IPS DF 6.9 (cell line): ENCODE measurements around the gene ZNF516.

Source experiments
- DNase-seq: peaks from one replicate; pipeline ENCODE4 v3.0.0-alpha.2; 2013; ENCODE audit warnings: low read depth, low spot score
- H3K27ac ChIP-seq: one replicate; pipeline ENCODE4 v1.5.1; 2013; ENCODE audit warnings: low read length, control low read depth
- H3K27me3 ChIP-seq: 2 replicates; pipeline ENCODE4 v1.6.1; 2013; ENCODE audit warnings: mild to moderate bottlenecking, low read length; ENCODE audit not compliant: control insufficient read depth, insufficient read depth
- H3K36me3 ChIP-seq: 2 replicates; pipeline ENCODE4 v1.6.1; 2013; ENCODE audit warnings: low read length; ENCODE audit not compliant: control insufficient read depth, insufficient read depth
- H3K4me1 ChIP-seq: 2 replicates; pipeline ENCODE4 v1.6.1; 2013; ENCODE audit warnings: low read length; ENCODE audit not compliant: control insufficient read depth, insufficient read depth
- H3K4me3 ChIP-seq: 2 replicates; pipeline ENCODE4 v1.5.1; 2013; ENCODE audit warnings: mild to moderate bottlenecking, low read length
- H3K9me3 ChIP-seq: 2 replicates; pipeline ENCODE4 v1.6.1; 2013; ENCODE audit warnings: low read length, inconsistent platforms; ENCODE audit not compliant: control insufficient read depth, insufficient read depth
- WGBS: extraction: QIAGEN DNeasy Blood & Tissue Kit; methylation state at CpG from one replicate; pipeline ENCODE4 v1.1.7; 2013; ENCODE audit warnings: mixed read lengths, missing lambda C conversion rate; ENCODE audit not compliant: insufficient read length, insufficient coverage; 5-methylcytosine and 5-hydroxymethylcytosine counted together

Gene ZNF516

GRCh38 chr18:76441002-76441667, 53.9 kb downstream of the ZNF516 start:
- Histone ChIP-seq H3K9me3 (no peaks in the 10 kb centered on the region), H3K4me3 (no peak overlapping the region), H3K27me3 (no peaks in the 10 kb centered on the region), H3K36me3 (peaks cover 12% of the 10 kb centered on the region; the same call in 1 of the 2 replicates), H3K27ac (no peak overlapping the region), H3K4me1 (no peaks in the 10 kb centered on the region; the same call in 1 of the 2 replicates)
- WGBS = no CpG with 5 or more reads among the region's 54 CpGs
- no peak for DNase-seq

- Histone ChIP-seq H3K27me3 (no peaks in the 10 kb centered on the region), H3K27ac (no peak overlapping the region), H3K36me3 (peaks cover 11% of the 10 kb centered on the region; the same call in 1 of the 2 replicates), H3K4me3 (no peak overlapping the region), H3K4me1 (no peaks in the 10 kb centered on the region; the same call in 1 of the 2 replicates), H3K9me3 (no peaks in the 10 kb centered on the region)
- WGBS = no CpG with 5 or more reads among the region's 8 CpGs
- no peak for DNase-seq
Measured at GRCh38 chr18:76437910-76438309, 57.1 kb downstream of the ZNF516 start.

GRCh38 chr18:76437011-76437410, 58.0 kb downstream of the ZNF516 start:
- Histone ChIP-seq H3K4me3 (no peak overlapping the region), H3K36me3 (peaks cover 9% of the 10 kb centered on the region; the same call in 1 of the 2 replicates), H3K27ac (no peak overlapping the region), H3K4me1 (no peaks in the 10 kb centered on the region), H3K9me3 (no peaks in the 10 kb centered on the region), H3K27me3 (no peaks in the 10 kb centered on the region)
- no peak for DNase-seq
- WGBS = no CpG with 5 or more reads among the region's 11 CpGs

GRCh38 chr18:76436342-76436741, 58.7 kb downstream of the ZNF516 start:
- no peak overlapping the region for H3K4me3 ChIP-seq

GRCh38 chr18:76435316-76435989, 59.6 kb downstream of the ZNF516 start:
- no peak for DNase-seq
- WGBS = no CpG with 5 or more reads among the region's 17 CpGs

More at GRCh38 chr18:76436342-76436741, 58.7 kb downstream of the ZNF516 start:
- Histone ChIP-seq H3K27ac (no peak overlapping the region), H3K9me3 (no peaks in the 10 kb centered on the region), H3K36me3 (peaks cover 6% of the 10 kb centered on the region; the same call in 1 of the 2 replicates), H3K4me1 (no peaks in the 10 kb centered on the region), H3K27me3 (no peaks in the 10 kb centered on the region)
- DNase-seq = no peak
- WGBS = no CpG with 5 or more reads among the region's 16 CpGs

GRCh38 chr18:76434452-76434851, 60.6 kb downstream of the ZNF516 start:
- no CpG with 5 or more reads among the region's 14 CpGs for WGBS
- DNase-seq = no peak
- Histone ChIP-seq H3K4me1 (no peaks in the 10 kb centered on the region), H3K27me3 (no peaks in the 10 kb centered on the region), H3K4me3 (no peak overlapping the region), H3K27ac (no peak overlapping the region), H3K9me3 (no peaks in the 10 kb centered on the region), H3K36me3 (no peaks in the 10 kb centered on the region)

More at GRCh38 chr18:76435316-76435989, 59.6 kb downstream of the ZNF516 start:
- Histone ChIP-seq H3K36me3 (no peaks in the 10 kb centered on the region), H3K9me3 (no peaks in the 10 kb centered on the region), H3K4me1 (no peaks in the 10 kb centered on the region), H3K27me3 (no peaks in the 10 kb centered on the region), H3K4me3 (no peak overlapping the region), H3K27ac (no peak overlapping the region)

GRCh38 chr18:76433788-76434187, 61.3 kb downstream of the ZNF516 start:
- Histone ChIP-seq H3K4me1 (no peaks in the 10 kb centered on the region), H3K36me3 (no peaks in the 10 kb centered on the region)
- WGBS = no CpG with 5 or more reads among the region's 17 CpGs

GRCh38 chr18:76432970-76433767, 61.9 kb downstream of the ZNF516 start:
- no peaks in the 10 kb centered on the region for H3K36me3 ChIP-seq
- no peaks in the 10 kb centered on the region for H3K9me3 ChIP-seq
- no peaks in the 10 kb centered on the region for H3K27me3 ChIP-seq
- WGBS = no CpG with 5 or more reads among the region's 25 CpGs
- DNase-seq = no peak
- H3K4me1 ChIP-seq = no peaks in the 10 kb centered on the region
- H3K4me3 ChIP-seq = no peak overlapping the region
- H3K27ac ChIP-seq = no peak overlapping the region

More at GRCh38 chr18:76433788-76434187, 61.3 kb downstream of the ZNF516 start:
- DNase-seq = no peak
- Histone ChIP-seq H3K27ac (no peak overlapping the region), H3K4me3 (no peak overlapping the region), H3K27me3 (no peaks in the 10 kb centered on the region), H3K9me3 (no peaks in the 10 kb centered on the region)

- H3K27ac ChIP-seq = no peak overlapping the region
- no peak overlapping the region for H3K4me3 ChIP-seq
- no peaks in the 10 kb centered on the region for H3K4me1 ChIP-seq
- no peaks in the 10 kb centered on the region for H3K36me3 ChIP-seq
- H3K27me3 ChIP-seq = no peaks in the 10 kb centered on the region
- no peak for DNase-seq
- WGBS = no CpG with 5 or more reads among the region's 10 CpGs
- H3K9me3 ChIP-seq = no peaks in the 10 kb centered on the region
Measured at GRCh38 chr18:76432274-76432755, 62.7 kb downstream of the ZNF516 start.
